Measurements from ENCODE around the gene KCTD11.
"Not testable (repeated sequence)": the region's sequence is repeated elsewhere in the genome, so short reads cannot be mapped to it uniquely, and the experiment has no call there.

The KCTD11 gene

GRCh38 chr17:7322520-7323194 is 29.3 kb upstream of the KCTD11 start:
- DNase-seq (ENCODE audit: low spot score): no peak

DNA sequence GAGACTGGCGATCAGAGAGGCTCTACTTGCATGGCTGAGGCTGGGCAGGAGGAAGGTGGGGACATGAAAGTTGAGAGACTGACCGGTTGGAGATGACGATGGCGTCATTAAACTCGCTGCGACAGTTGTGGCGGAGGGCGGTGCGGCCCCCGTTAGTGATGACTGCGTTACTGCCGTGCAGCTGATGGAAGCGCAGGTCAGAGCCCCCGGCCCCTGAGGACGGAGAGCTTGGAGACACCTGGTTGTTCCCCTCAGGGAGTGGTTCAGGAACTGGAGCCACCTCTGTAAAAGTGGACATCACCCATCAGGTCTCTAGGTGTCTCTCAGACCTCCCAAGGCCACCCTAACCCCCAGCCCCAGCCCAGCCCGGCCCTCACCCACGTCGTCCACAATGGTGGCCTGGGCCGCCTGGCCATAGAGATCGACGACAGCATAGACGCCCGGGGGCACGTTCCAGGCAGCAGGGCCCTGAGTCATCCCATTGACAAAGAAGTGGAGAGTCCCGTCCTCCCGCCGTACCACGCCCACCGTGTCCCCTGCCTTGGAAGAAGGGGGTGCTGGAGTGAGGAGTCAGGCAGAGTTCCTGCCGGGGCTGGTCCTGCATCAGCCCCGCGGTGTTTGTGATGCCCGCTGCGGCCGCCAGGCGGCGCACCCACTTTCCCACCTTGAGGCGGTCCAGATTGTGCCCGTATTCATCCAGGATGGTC is 28.1 kb upstream of the KCTD11 start:
- DNase-seq (ENCODE audit: low spot score): peak; percentile 80

DNA sequence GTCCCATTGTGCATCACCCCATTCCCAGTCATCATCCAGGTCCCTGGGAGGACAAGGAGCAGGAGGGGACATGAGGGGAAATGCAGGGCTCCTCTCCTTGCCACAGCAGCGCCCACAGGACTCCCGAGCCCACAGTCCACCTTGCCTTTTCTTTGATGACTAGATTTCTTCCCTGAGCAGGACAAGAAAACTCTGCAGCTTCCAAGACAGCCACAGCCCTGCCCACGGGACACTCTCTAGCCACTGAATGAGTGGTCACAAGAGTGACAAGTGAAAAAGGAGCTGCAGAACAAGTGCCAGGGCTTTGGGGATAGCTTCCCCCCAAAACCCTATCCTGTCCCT is 27.6 kb upstream of the KCTD11 start:
- no peak for DNase-seq (ENCODE audit: low spot score)

- no peak for DNase-seq (ENCODE audit: low spot score)
Observed at GRCh38 chr17:7325031-7325528, 26.9 kb upstream of the KCTD11 start.

DNA sequence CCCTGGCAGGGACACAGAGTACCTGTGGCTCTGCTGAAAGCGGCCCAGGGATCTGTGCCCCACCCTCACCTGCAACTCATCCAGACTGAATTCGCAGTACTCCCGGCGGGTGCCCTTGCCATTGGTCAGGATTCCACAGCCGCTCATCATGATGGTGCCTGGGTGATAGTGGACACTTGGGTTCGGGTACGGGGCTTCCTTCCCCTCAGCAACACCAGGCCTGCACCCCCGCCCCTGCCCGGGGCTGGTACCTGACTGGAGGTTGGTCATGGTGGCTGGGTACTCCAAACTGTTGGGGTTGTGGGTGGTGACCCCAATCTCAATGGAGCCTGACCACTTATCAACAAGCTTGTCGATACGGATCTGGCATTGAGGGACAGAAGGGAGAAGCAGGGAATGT is 25.8 kb upstream of the KCTD11 start:
- no peak for DNase-seq (ENCODE audit: low spot score)

- DNase-seq (ENCODE audit: low spot score): no peak
Observed at GRCh38 chr17:7327056-7327455, 24.9 kb upstream of the KCTD11 start.

DNA sequence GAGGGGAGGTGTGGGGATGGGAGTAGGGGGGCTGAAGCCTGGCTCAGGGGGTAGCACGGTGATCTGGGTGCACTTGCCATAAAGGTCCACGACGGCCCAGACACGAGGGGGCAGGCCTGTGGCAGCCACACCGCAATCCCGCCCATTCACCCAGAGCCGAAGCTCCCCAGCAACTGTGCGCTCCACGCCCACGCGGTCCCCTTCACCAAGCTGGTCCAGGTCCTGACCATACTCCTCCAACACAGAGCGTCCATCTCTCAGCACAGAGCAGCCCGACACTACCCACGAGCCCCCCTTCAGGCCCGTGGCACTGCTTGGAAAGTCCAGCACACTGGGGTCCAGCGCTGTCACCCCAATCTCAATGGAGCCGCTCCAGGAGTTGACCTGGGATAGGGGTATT is 24.5 kb upstream of the KCTD11 start:
- DNase-seq (ENCODE audit: low spot score): no peak

DNA sequence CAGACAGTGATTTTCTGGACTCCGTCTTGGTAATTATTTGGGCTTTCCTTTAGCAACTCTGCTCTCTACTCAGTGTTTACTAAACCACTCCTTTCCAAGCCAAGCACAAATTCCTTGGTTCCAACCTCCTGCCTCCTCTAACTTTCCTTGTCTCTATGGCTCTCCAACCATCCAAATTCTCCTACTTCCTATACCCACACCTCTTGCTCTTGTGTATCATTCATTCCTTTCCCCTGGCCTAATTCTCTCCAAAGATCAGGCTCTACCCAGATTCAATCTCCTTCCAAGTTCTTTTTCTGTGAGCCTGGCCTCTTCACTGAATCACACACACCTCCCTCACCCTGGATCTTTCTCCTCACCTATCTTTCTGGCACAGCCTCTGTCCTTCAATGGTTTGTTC is 24.0 kb upstream of the KCTD11 start:
- DNase-seq (ENCODE audit: low spot score): no peak

DNA sequence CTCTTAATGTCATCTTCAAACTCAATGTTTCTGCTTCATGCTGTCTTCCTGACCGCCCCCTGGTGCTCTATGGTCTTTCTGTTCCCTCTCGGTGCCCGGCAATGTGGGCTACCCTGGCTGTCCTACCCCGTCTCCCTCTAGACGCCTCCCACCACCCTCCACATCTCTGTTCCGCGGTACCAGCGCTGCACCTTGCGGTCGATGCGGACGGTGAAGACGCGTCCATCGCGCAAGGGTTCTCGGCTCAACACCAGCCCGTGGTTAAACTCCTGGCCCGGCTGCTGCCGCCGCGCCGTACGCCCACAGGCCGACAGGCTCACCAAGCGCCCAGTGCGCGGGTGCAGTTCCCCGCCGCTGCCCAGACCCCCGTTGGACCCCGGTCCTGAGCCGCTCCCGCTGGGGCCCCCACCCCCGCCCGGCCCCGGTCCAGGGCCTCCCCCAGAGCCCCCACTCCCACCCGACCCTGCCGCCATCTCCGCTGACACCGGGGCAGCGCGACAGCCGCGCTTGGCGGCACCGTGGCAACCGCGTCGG is 23.1 kb upstream of the KCTD11 start, which contains the start of gene NEURL4:
Gene NEURL4, minus strand, starts transcription at position 496 of the 534 bp plus-strand sequence. Its CDS starts 23 bp downstream, at position 473.
- DNase-seq (ENCODE audit: low spot score): no peak

GRCh38 chr17:7329374-7329996 is 22.5 kb upstream of the KCTD11 start:
- peak; percentile 97 for DNase-seq (ENCODE audit: low spot score)

DNA sequence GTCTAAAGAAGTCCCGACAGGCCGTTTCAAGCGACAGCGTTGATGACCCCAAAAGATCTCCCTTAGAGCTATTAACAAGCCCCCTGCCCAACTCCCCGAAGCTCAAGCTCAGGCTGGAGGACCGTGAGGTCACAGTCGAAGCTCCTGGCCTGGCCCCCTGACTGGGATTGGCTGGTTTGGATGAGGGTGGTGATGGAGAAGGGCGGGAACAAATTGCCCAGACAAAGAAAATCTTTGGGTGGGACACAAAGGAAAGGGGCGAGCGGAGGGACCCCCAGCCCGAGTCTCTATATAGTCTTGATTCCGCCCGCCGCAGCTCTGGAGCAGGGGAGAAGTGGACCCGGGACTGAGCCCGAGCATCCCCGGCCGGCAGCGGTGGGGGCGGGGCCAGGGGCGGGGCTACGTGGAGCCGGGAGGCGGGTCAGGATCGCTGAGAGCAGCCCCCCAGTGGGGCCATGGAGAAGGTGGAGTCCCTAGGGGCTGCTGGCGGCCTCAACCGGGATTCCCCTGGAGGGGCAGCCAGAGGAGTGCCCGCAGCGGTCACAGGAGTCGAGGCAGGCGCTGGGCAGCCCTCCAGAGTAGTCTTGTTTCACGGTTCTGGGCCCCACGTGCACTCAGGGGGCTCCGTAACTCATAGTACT is 21.8 kb upstream of the KCTD11 start:
- peak; percentile 86 for DNase-seq (ENCODE audit: low spot score)

DNA sequence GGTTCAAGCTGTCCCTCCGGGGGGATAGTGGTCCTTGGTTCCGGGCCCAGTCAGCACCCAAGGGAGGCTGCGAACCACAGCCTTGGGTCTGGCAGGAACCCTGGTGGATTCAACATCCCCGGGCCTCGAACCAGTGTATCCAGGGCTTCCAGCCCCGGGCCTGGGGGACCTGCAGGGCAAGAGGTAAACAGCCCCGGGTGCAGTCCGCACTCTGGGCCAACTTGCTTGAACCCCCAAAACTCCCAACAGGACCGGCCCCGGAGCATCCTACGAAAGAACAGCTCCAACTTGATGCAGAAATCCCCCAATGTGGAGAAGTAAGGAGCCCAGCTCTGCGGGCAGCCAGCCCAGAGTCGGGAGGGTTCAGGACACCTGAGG is 21.3 kb upstream of the KCTD11 start:
- DNase-seq (ENCODE audit: low spot score): no peak

- no peak for DNase-seq (ENCODE audit: low spot score)
Observed at GRCh38 chr17:7332111-7332510, 19.9 kb upstream of the KCTD11 start.

DNA sequence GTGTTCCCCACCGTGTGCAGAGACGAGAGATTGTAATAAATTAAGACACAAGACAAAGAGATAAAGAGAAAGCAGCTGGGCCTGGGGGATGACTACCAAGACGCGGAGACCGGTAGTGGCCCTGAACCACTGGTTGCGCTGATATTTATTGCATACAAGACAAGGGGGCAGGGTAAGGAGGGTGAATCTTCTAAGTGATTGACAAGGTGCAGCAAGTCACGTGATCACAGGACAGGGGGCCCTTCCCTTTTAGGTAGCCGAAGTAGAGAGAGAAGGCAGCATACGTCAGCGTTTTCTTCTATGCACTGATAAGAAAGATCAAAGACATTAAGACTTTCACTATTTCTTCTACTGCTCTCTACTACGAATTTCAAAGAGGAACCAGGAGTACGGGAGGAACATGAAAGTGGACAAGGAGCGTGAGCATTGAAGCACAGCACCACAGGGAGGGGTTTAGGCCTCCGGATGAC is 19.3 kb upstream of the KCTD11 start:
- DNase-seq (ENCODE audit: low spot score): not testable (repeated sequence)

- DNase-seq (ENCODE audit: low spot score): no peak
Observed at GRCh38 chr17:7334938-7335538, 16.9 kb upstream of the KCTD11 start.

- not testable (repeated sequence) for DNase-seq (ENCODE audit: low spot score)
Observed at GRCh38 chr17:7335765-7336164, 16.2 kb upstream of the KCTD11 start.

- no peak for DNase-seq (ENCODE audit: low spot score)
Observed at GRCh38 chr17:7336240-7337175, 15.5 kb upstream of the KCTD11 start, which contains the start of gene ACAP1. ACAP1 (plus strand) TSS chr17:7336529; CDS start chr17:7336735, 206 bp downstream.

DNA sequence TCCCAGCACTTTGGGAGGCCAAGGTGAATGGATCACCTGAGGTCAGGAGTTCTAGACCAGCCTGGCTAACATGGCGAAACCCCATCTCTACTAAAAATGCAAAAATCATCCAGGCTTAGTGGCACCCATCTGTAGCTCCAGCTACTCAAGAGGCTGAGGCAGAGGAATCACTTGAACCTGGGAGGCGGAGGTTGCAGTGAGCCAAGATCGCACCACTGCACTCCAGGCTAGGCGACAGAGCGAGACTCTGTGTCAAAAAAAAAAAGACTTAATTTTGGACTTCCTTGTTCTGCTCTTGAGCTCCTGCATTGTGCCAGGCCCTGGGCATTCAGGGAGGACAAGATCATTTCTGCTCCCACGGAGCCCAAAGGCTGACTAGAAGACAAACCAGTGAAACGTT is 14.4 kb upstream of the KCTD11 start:
- not testable (repeated sequence) for DNase-seq (ENCODE audit: low spot score)

DNA sequence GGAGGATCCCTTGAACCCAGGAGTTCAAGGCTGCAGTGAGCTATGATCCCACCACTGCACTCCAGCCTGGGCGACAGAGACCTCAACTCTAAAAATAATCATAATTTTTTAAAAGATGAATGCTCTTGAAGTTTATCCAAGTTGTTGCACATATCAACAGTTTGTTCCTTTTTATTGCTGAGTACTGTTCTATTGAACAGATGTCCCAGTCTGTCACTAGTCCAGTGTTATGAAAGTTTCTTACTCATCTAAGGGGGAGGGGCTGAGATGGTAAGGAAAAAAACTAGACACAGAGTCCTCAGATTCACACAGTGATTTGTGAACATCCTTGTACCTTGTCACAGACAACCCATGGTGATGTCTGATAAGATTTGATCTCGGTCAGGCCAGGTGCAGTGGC is 11.8 kb upstream of the KCTD11 start:
- no peak for DNase-seq (ENCODE audit: low spot score)

- no peak for DNase-seq (ENCODE audit: low spot score)
Observed at GRCh38 chr17:7341842-7342241, 10.1 kb upstream of the KCTD11 start.

DNA sequence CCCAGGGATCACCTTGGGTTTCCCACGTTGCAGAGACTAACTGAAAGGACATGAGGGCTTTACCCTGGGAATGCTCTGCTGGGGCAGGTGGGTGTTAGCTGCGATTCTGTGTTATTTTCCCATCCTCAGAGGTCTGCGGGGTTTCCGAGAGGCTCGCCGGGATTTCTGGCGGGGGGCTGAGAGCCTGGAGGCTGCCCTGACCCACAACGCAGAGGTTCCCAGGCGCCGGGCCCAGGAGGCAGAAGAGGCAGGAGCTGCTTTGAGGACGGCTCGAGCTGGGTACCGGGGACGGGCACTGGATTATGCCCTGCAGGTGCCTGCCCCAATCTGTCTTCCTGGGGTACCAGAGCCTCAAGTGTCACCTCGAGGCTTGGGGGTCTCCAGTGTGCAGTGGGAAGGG is 8.7 kb upstream of the KCTD11 start:
- DNase-seq (ENCODE audit: low spot score): no peak
